CD4-positive, alpha-beta T cell (primary cell): ENCODE data around the gene SORL1. TPM values are rescaled to one million over a fixed set of nuclear protein-coding genes. Genes with fewer than 3 reads are reported as not detected.

Source experiments
- ATAC-seq: fragments of 200-7000 bp; cut with Tn5 transposase; one replicate; pipeline ENCODE4 v1.10.0; 2022; ENCODE audit warnings: mild to moderate bottlenecking; ENCODE audit not compliant: poor library complexity
- CTCF ChIA-PET: fragments of 350-600 bp; sonication (Branson Sonifier 250); formaldehyde crosslinking; loops from one replicate; lab custom pipeline; 2021; ENCODE audit warnings: antibody characterized with exemption, inconsistent platforms; lab: Charles Lee
- POLR2A ChIA-PET: fragments of 350-600 bp; sonication (Branson Sonifier 250); formaldehyde crosslinking; loops from one replicate; lab custom pipeline; 2021; ENCODE audit warnings: antibody characterized with exemption, inconsistent platforms; lab: Charles Lee
- DNase-seq, 14 experiments: peaks; one replicate each; pipeline ENCODE4 v3.0.0-alpha.2; 2013 to 2020; ENCODE audit warnings: mixed read lengths in 2 of 14
- H3K27ac ChIP-seq, 2 donors: one replicate each; pipeline versions ENCODE4 v1.5.1 to v1.7.0; 2013; ENCODE audit warnings: low read length in 2 of 2, low read depth in 1 of 2, mild to moderate bottlenecking in 1 of 2
- H3K27me3 ChIP-seq, 2 experiments: 1 replicate in 1 of 2; 2 replicates in 1 of 2; pipeline versions ENCODE4 v1.6.1 to v1.7.0; 2013; ENCODE audit warnings: low read length in 2 of 2, control low read depth in 1 of 2, mild to moderate bottlenecking in 1 of 2, moderate library complexity in 1 of 2; ENCODE audit not compliant: insufficient read depth in 2 of 2, control insufficient read depth in 1 of 2
- H3K36me3 ChIP-seq: one replicate; pipeline ENCODE4 v1.6.1; 2013; ENCODE audit warnings: low read length, control low read depth; ENCODE audit not compliant: insufficient read depth
- H3K4me1 ChIP-seq: one replicate; pipeline ENCODE4 v1.6.1; 2013; ENCODE audit warnings: low read length, control low read depth; ENCODE audit not compliant: insufficient read depth
- H3K4me3 ChIP-seq: one replicate; pipeline ENCODE4 v1.5.1; 2013; ENCODE audit warnings: mild to moderate bottlenecking, low read length, moderate library complexity
- H3K9me3 ChIP-seq, 2 experiments: 1 replicate in 1 of 2; 2 replicates in 1 of 2; pipeline versions ENCODE4 v1.6.1 to v1.7.0; 2013; ENCODE audit warnings: low read length in 2 of 2, mild to moderate bottlenecking in 2 of 2, control low read depth in 1 of 2, moderate library complexity in 1 of 2; ENCODE audit not compliant: control insufficient read depth in 1 of 2, insufficient read depth in 1 of 2
- H3K27ac Mint-ChIP-seq: one replicate; pipeline ENCODE4 v1.8.0; 2020; ENCODE audit warnings: mixed read lengths
- H3K27me3 Mint-ChIP-seq: one replicate; pipeline ENCODE4 v1.8.0; 2021; ENCODE audit warnings: mixed read lengths
- H3K36me3 Mint-ChIP-seq: one replicate; pipeline ENCODE4 v1.8.0; 2021; ENCODE audit warnings: low read depth, mixed read lengths
- H3K4me1 Mint-ChIP-seq: one replicate; pipeline ENCODE4 v1.8.0; 2021; ENCODE audit warnings: low read depth, mixed read lengths
- H3K4me3 Mint-ChIP-seq: one replicate; pipeline ENCODE4 v1.8.0; 2020; ENCODE audit warnings: mild to moderate bottlenecking, mixed read lengths
- H3K9me3 Mint-ChIP-seq: one replicate; pipeline ENCODE4 v1.8.0; 2020; ENCODE audit warnings: mixed read lengths
- intact Hi-C, 2 experiments: fragments of 100-400 bp; cut with DNase I in 1 of 2; cut with micrococcal nuclease in 1 of 2; formaldehyde crosslinking; loops; one replicate each; pipeline versions ENCODE4 v1.15.1 to v1.9.0; 2023 to 2025; cut with DNase I, micrococcal nuclease
- total RNA-seq, 174 experiments: library from RNA in 2 of 174; stranded (reverse) in 2 of 174; gene quantifications; one replicate each; pipeline ENCODE4 v1.2.3 and lab custom pipeline; 2021 to 2026
- TF ChIP-seq, protein P1 (sequence below): fragments of 200-600 bp; IDR thresholded peaks from one replicate; pipeline ENCODE4 v1.8.0; 2022; ENCODE audit warnings: antibody characterized with exemption, mild to moderate bottlenecking

Gene SORL1
- total RNA-seq, 2 experiments from 2014 or later, result 235 to 241 TPM

DNA sequence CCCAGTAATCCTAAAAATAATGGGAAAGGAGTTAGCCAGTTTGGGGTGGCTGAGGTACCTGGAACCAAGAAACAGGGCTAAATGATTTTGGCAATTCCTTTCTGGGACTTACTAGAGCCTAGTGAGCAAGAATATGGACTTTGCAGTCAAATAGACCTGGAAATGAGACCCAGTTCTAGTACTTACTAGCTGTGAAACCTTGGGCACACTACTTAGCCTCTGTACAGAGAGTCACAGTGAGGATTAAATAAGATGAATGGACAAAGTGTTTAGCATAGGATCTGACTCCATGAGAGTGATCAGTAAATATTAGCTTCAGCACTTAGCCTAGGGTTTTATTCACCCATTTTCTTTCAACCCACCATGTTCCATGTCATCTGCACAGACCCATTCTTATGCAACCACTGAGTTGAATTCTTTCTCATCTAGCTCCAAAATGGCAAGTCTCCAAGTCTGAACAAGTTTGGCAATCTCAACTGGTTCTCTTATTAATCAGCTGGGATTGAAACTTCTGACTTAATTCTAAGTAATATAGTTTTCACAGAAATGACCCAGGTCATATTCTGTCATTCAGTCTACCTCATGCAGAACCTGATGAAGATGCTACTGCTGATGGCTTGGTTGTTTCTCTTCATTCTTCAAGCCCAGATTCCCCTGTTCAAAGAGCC, 15.0 kb upstream of the SORL1 start:
- Histone ChIP-seq H3K27me3 (no peaks in the 10 kb centered on the region), H3K4me3 (no peak overlapping the region), H3K4me1 (peaks cover 13% of the 10 kb centered on the region), H3K27ac (no peak overlapping the region), H3K36me3 (no peaks in the 10 kb centered on the region), H3K9me3 (no peaks in the 10 kb centered on the region)
- ATAC-seq (no peak), DNase-seq (no peak)
- Mint-ChIP-seq H3K4me3 (no peak overlapping the region), H3K4me1 (peaks cover 55% of the 10 kb centered on the region), H3K27ac (no peak overlapping the region), H3K27me3 (no peaks in the 10 kb centered on the region), H3K9me3 (no peaks in the 10 kb centered on the region), H3K36me3 (peaks cover 5% of the 10 kb centered on the region)
- CTCF ChIA-PET, result interaction anchor here (0.9 to 2.2 kb wide), 2 partner anchors 10 to 51 kb away, joined by 3 to 5 read pairs; no protein-coding TSS in a partner anchor
- intact Hi-C loops, result no loop called here
- POLR2A ChIA-PET, result interaction anchor here (2.8 to 4.2 kb wide), 2 partner anchors 10 to 14 kb away, joined by 9 to 46 read pairs; partner anchors contain the start of genes SORL1 and SORL1-AS1
- TF ChIP-seq, protein P1, sequence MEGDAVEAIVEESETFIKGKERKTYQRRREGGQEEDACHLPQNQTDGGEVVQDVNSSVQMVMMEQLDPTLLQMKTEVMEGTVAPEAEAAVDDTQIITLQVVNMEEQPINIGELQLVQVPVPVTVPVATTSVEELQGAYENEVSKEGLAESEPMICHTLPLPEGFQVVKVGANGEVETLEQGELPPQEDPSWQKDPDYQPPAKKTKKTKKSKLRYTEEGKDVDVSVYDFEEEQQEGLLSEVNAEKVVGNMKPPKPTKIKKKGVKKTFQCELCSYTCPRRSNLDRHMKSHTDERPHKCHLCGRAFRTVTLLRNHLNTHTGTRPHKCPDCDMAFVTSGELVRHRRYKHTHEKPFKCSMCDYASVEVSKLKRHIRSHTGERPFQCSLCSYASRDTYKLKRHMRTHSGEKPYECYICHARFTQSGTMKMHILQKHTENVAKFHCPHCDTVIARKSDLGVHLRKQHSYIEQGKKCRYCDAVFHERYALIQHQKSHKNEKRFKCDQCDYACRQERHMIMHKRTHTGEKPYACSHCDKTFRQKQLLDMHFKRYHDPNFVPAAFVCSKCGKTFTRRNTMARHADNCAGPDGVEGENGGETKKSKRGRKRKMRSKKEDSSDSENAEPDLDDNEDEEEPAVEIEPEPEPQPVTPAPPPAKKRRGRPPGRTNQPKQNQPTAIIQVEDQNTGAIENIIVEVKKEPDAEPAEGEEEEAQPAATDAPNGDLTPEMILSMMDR, result no peak

DNA sequence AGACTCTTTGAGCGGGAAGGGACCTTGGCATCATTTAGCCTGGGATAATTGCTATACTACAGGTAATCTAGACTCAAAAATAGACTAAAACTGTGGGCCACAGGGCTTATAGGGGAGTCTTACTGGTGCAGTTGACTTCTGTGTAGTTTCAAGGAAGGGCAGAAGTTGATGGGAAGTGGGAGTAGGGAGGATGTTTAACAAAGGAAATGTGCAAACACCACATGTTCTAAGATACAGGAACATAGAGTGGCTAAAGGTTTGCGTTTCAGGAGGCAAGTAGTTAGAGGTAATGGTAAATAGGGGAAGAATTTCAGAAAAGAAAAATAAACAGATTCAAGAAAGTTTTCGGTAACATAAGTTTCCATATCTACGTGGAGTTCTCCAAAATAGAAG, 14.4 kb upstream of the SORL1 start:
- Histone ChIP-seq H3K4me1 (peaks cover 13% of the 10 kb centered on the region), H3K27me3 (no peaks in the 10 kb centered on the region), H3K4me3 (no peak overlapping the region), H3K36me3 (no peaks in the 10 kb centered on the region), H3K27ac (no peak overlapping the region), H3K9me3 (no peaks in the 10 kb centered on the region)
- no peak for DNase-seq
- TF ChIP-seq, protein P1, result no peak
- Mint-ChIP-seq H3K4me3 (no peak overlapping the region), H3K27ac (no peak overlapping the region), H3K36me3 (peaks cover 6% of the 10 kb centered on the region), H3K27me3 (no peaks in the 10 kb centered on the region), H3K4me1 (peaks cover 55% of the 10 kb centered on the region), H3K9me3 (no peaks in the 10 kb centered on the region)
- ChIA-PET POLR2A (interaction anchor here (2.8 to 4.2 kb wide), 2 partner anchors 10 to 13 kb away, joined by 9 to 46 read pairs; partner anchors contain the start of genes SORL1 and SORL1-AS1), CTCF (interaction anchor here (2.2 kb wide), 1 partner anchor 11 kb away, joined by 5 read pairs; no protein-coding TSS in a partner anchor)
- no peak for ATAC-seq
- intact Hi-C loops, result no loop called here

DNA sequence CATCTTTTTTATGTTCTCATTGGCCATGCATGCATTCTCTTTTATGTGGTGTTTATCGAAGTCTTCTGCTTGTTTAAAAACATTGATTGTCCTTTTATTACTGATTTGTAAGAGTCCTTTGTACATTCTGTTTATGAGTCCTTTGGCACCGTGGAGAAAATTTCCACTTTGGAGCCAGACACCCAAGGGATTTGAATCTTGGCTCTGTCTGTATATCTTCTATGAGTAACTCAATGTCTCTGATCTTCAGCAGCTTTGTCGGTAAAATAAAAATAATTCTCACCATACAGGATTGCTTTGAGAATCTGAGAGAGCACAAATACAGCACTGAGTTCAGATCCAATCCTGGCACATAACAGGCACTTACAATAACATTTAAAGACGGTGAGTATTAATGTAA, 12.8 kb upstream of the SORL1 start:
- no peaks in the 10 kb centered on the region for H3K9me3 Mint-ChIP-seq
- peaks cover 71% of the 10 kb centered on the region for H3K4me1 Mint-ChIP-seq
- no peak overlapping the region for H3K27ac Mint-ChIP-seq
- CTCF ChIA-PET, result no interaction called here
- no peak overlapping the region for H3K4me3 ChIP-seq
- TF ChIP-seq, protein P1, result no peak
- no peak for DNase-seq
- H3K36me3 Mint-ChIP-seq, result peaks cover 22% of the 10 kb centered on the region
- intact Hi-C loops, result no loop called here
- H3K4me3 Mint-ChIP-seq, result no peak overlapping the region
- no peak for ATAC-seq
- H3K9me3 ChIP-seq, result no peaks in the 10 kb centered on the region
- H3K4me1 ChIP-seq, result peaks cover 20% of the 10 kb centered on the region
- no peaks in the 10 kb centered on the region for H3K27me3 Mint-ChIP-seq
- no peaks in the 10 kb centered on the region for H3K27me3 ChIP-seq
- H3K36me3 ChIP-seq, result peaks cover under 1% of the 10 kb centered on the region
- POLR2A ChIA-PET, result no interaction called here
- H3K27ac ChIP-seq, result no peak overlapping the region
